ENCODE data around the gene SLC38A11. TPM values are rescaled to one million over a fixed set of nuclear protein-coding genes. Genes with fewer than 3 reads are reported as not detected.
A peak's percentile ranks its signal among the peaks of the same experiment; 100 is the strongest.

SLC38A11 gene
- total and polyA plus RNA-seq, 2 of the 13 experiments (the other 11 are each of a cell fraction or from before 2014, with no cell fraction given), result 14.0 to 14.3 TPM

GRCh38 chr2:164898475-164898874 is 56.9 kb downstream of the SLC38A11 start (continued):
- TF ChIP-seq TFAP4 (IDR thresholded peaks at IDR 0.05; ENCODE audit: borderline replicate concordance, low read depth), result no peak; the same call in 1 of the 2 replicates
- no peak for TF ChIP-seq ZNF335 (CRISPR knock-in tag; IDR thresholded peaks at IDR 0.05)
- no peak for TF ChIP-seq ZNF704 (CRISPR knock-in tag; IDR thresholded peaks at IDR 0.05; ENCODE audit: borderline replicate concordance)
- TF ChIP-seq ZBTB44 (CRISPR knock-in tag; IDR thresholded peaks at IDR 0.05), result no peak
- no peak for TF ChIP-seq ZNF326 (CRISPR knock-in tag; IDR thresholded peaks at IDR 0.05; ENCODE audit: borderline replicate concordance)
- no peak for TF ChIP-seq ETV6 (CRISPR knock-in tag; conservative IDR thresholded peaks at IDR 0.05)
- TF ChIP-seq MED1 (CRISPR knock-in tag; IDR thresholded peaks at IDR 0.05), result peak; percentile 92
- no peak for TF ChIP-seq ZNF280B (CRISPR knock-in tag; IDR thresholded peaks at IDR 0.05; ENCODE audit: borderline replicate concordance)
- TF ChIP-seq POLR2AphosphoS2 (IDR thresholded peaks at IDR 0.05; ENCODE audit: low read depth, low read length), result no peak
- TF ChIP-seq, protein P1, sequence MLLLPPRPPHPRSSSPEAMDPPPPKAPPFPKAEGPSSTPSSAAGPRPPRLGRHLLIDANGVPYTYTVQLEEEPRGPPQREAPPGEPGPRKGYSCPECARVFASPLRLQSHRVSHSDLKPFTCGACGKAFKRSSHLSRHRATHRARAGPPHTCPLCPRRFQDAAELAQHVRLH (CRISPR knock-in tag; IDR thresholded peaks at IDR 0.05; ENCODE audit: borderline replicate concordance, low read depth), result no peak
- TF ChIP-seq HDAC2 (CRISPR knock-in tag; IDR thresholded peaks at IDR 0.05), result peak; percentile 91
- no peak for TF ChIP-seq TAF15 (IDR thresholded peaks at IDR 0.05; ENCODE audit: low read depth, low read length, poor library complexity, severe bottlenecking)
- TF ChIP-seq TCF12 (IDR thresholded peaks at IDR 0.05), result no peak
- no peak for TF ChIP-seq TCF12 (CRISPR knock-in tag; IDR thresholded peaks at IDR 0.05)
- no peak for TF ChIP-seq ZNF720 (CRISPR knock-in tag; IDR thresholded peaks at IDR 0.05)
- no peak for TF ChIP-seq TOPORS (CRISPR knock-in tag; IDR thresholded peaks at IDR 0.05)
- no peak for TF ChIP-seq ARNTL (CRISPR knock-in tag; IDR thresholded peaks at IDR 0.05)
- TF ChIP-seq PCBP1 (IDR thresholded peaks at IDR 0.05; ENCODE audit: borderline replicate concordance, low read depth, low read length), result no peak
- no peak for TF ChIP-seq SOX13 (IDR thresholded peaks at IDR 0.05)
- TF ChIP-seq SOX13 (CRISPR knock-in tag; conservative IDR thresholded peaks at IDR 0.05 in 1 of 2, IDR thresholded peaks at IDR 0.05 in 1 of 2), result peak in 1 of 2 experiments; percentile 91; a peak in 2 of 4 replicates
- TF ChIP-seq ZNF468 (CRISPR knock-in tag; IDR thresholded peaks at IDR 0.05), result no peak
- 0 out of 2 replicates have a peak, but pooled peaks have one; percentile 43 for TF ChIP-seq DDIT3 (CRISPR knock-in tag; IDR thresholded peaks at IDR 0.05)
- TF ChIP-seq DNMT3B (CRISPR knock-in tag; conservative IDR thresholded peaks at IDR 0.05), result no peak
- no peak for TF ChIP-seq NAIF1 (CRISPR knock-in tag; IDR thresholded peaks at IDR 0.05; ENCODE audit: borderline replicate concordance)

Data from HepG2 (cell line).